Esophagus muscularis mucosa (tissue), 4 donors: ENCODE results near the gene RELL2. TPM values are rescaled to one million over a fixed set of nuclear protein-coding genes. Genes with fewer than 3 reads are reported as not detected.

Experiments
- DNase-seq: peaks from one replicate; pipeline ENCODE4 v3.0.0-alpha.2; 2017; ENCODE audit errors: extremely low spot score
- H3K27ac ChIP-seq, 4 donors: fragments of 200-600 bp; sonication (generic); replicated peaks in 1 of 4; 1 replicate in 3 of 4; 2 replicates in 1 of 4; pipeline ENCODE4 v1.5.1; 2016 to 2019; ENCODE audit warnings: mild to moderate bottlenecking in 1 of 4
- H3K27me3 ChIP-seq, 4 donors: fragments of 200-600 bp; sonication (generic); one replicate each; pipeline versions ENCODE4 v1.5.1 to v1.6.0; 2016 to 2019
- H3K36me3 ChIP-seq, 4 donors: fragments of 200-600 bp; sonication (generic); one replicate each; pipeline ENCODE4 v1.5.1; 2016 to 2019
- H3K4me1 ChIP-seq, 4 donors: fragments of 200-600 bp; sonication (generic); one replicate each; pipeline ENCODE4 v1.5.1; 2016 to 2019
- H3K4me3 ChIP-seq, 4 donors: fragments of 200-600 bp; sonication (generic); 1 replicate in 2 of 4; 2 replicates in 2 of 4; pipeline ENCODE4 v1.5.1; 2016 to 2019; ENCODE audit warnings: mild to moderate bottlenecking in 4 of 4, moderate library complexity in 1 of 4
- H3K9me3 ChIP-seq, 4 donors: fragments of 200-600 bp; sonication (generic); 1 replicate in 3 of 4; 2 replicates in 1 of 4; pipeline ENCODE4 v1.5.1; 2016 to 2019
- CTCF ChIP-seq, 3 experiments: fragments of 200-600 bp in 2 of 3; fragments of 450-650 bp in 1 of 3; sonication (generic) in 2 of 3; IDR thresholded peaks; one replicate each; pipeline ENCODE4 v1.5.1; 2017 to 2019; ENCODE audit warnings: antibody characterized with exemption in 3 of 3, mild to moderate bottlenecking in 2 of 3, moderate library complexity in 1 of 3
- EP300 ChIP-seq: sonication (generic); formaldehyde crosslinking; IDR thresholded peaks from one replicate; pipeline ENCODE4 v1.6.1; 2017; ENCODE audit warnings: antibody characterized with exemption
- POLR2A ChIP-seq: fragments of 450-650 bp; IDR thresholded peaks from one replicate; pipeline ENCODE4 v1.6.1; 2017; ENCODE audit warnings: antibody characterized with exemption, moderate library complexity, mild to moderate bottlenecking, low read depth
- POLR2AphosphoS5 ChIP-seq, 2 donors: sonication (generic); formaldehyde crosslinking; IDR thresholded peaks; one replicate each; pipeline ENCODE4 v1.6.1; 2017; ENCODE audit warnings: antibody characterized with exemption in 2 of 2
- WGBS: methylation state at CpG from one replicate; pipeline ENCODE4 v1.1.5; 2018; 5-methylcytosine and 5-hydroxymethylcytosine counted together
- intact Hi-C: fragments of 100-400 bp; cut with DNase I; formaldehyde crosslinking; loops from one replicate; pipeline ENCODE4 v1.15.1; 2023
- total RNA-seq, 4 donors: library from RNA; depleted of rRNA; stranded (reverse); fragments of >200 nt; gene quantifications; one replicate each; pipeline versions ENCODE4 v1.1.0 to v1.2.1, GENCODE V29; 2016

Gene RELL2
- total RNA-seq, 4 donors from 2014 or later, result 1.2 to 5.1 (median 2.6) TPM

- no peak for DNase-seq
- Histone ChIP-seq H3K36me3 (peaks cover 0 to 43% (median 11%) of the 10 kb centered on the region in 4 donors), H3K9me3 (no peaks in the 10 kb centered on the region), H3K27me3 (peaks cover 0 to 8% (median 0%) of the 10 kb centered on the region in 4 donors), H3K27ac (no peak overlapping the region), H3K4me3 (no peak overlapping the region), H3K4me1 (peaks cover 0 to 13% (median 11%) of the 10 kb centered on the region in 4 donors)
- 88% methylated on average over 4 of the region's 4 CpGs for WGBS
- intact Hi-C loops, result no loop called here
- TF ChIP-seq CTCF (IDR thresholded peaks at IDR 0.05) (no peak), POLR2AphosphoS5 (IDR thresholded peaks at IDR 0.05) (no peak), EP300 (no peak), POLR2A (no peak)
Measured at GRCh38 chr5:141675672-141676071, 38.9 kb downstream of the RELL2 start.

DNA sequence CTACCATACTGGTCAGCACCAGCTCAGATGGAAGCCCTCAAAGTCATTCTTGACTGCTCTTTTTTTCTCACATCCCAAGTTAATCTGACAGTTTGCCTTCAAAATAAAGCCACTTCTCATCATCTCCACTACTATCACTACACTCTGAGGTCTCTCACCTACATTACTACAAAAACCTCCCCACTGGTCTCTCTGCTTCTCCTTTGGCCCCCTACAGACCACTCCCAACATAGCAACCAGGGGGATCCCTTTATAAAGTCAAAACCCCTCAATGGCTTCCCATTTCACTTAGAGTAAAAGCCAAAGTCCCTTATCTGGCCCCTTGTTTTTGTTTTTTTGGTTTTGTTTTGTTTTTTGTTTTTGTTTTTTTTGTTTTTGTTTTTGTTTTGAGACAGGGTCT is 40.6 kb downstream of the RELL2 start:
- no peaks in the 10 kb centered on the region for H3K9me3 ChIP-seq
- H3K27ac ChIP-seq, result no peak overlapping the region
- H3K4me3 ChIP-seq, result no peak overlapping the region
- H3K4me1 ChIP-seq, result peaks cover 3 to 30% (median 28%) of the 10 kb centered on the region in 4 donors
- peaks cover 0 to 26% (median 3%) of the 10 kb centered on the region in 4 donors for H3K36me3 ChIP-seq
- H3K27me3 ChIP-seq, result peaks cover 0 to 12% (median 0%) of the 10 kb centered on the region in 4 donors
- DNase-seq, result no peak
- no peak for TF ChIP-seq CTCF (IDR thresholded peaks at IDR 0.05)
- no peak for TF ChIP-seq POLR2AphosphoS5 (IDR thresholded peaks at IDR 0.05)
- no peak for TF ChIP-seq EP300
- TF ChIP-seq POLR2A, result no peak
- intact Hi-C loops, result no loop called here

DNA sequence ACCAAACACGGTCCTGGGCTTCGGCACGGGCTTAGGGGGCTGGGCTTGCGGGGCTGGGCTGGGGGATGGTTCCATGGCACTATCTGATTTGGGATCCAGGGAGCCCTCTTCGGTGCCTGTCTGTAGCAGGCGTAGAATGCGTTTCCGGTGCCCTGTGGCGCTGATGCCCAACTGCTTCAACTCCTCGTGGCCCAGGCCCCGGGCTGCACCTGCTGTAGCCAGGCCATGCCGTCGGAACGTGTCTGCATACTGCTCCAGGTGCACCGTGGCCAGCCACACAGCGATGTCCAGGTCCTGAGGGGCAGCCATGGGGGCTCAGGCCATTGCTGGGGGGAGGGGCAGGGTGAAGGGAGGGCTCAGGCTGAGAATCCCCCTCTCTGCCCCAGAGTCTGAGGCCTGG is 43.4 kb downstream of the RELL2 start:
- TF ChIP-seq CTCF (IDR thresholded peaks at IDR 0.05), result no peak
- TF ChIP-seq POLR2AphosphoS5 (IDR thresholded peaks at IDR 0.05), result no peak
- no peak for TF ChIP-seq EP300
- no peak for TF ChIP-seq POLR2A
- Histone ChIP-seq H3K36me3 (peaks cover 0 to 17% (median 0%) of the 10 kb centered on the region in 4 donors), H3K9me3 (no peaks in the 10 kb centered on the region), H3K27me3 (peaks cover 0 to 12% (median 0%) of the 10 kb centered on the region in 4 donors), H3K4me1 (peaks cover 12 to 42% (median 33%) of the 10 kb centered on the region in 4 donors), H3K27ac (peak overlapping the region in 3 of 4 donors; percentile 2 to 53 (median 21)), H3K4me3 (peak overlapping the region in 2 of 4 donors; percentile 12 to 65)
- no peak for DNase-seq
- intact Hi-C loops, result no loop called here
- WGBS, result 94% methylated on average over 10 of the region's 16 CpGs

DNA sequence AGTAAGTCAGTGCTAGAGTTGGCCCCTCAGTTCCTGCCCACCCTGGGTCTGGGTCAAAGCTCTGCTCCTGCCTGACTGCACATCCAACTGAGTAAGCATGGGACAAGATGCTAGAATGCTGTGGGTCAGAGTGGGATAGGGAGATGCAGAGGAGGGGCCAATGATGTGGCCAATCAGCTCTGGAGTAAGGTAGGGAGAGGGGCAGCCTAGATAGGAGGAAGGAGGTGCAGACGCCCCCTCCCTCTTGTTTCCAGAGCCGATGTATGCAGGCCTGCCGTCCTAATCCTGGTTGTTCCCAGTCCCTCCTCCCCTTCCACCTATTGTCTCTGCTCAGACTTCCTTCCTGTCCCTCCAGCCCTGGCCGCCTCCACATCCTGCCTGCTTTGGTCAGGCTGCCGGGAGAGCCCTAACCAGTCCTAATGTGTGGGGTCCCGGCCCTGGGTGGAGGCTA is 44.0 kb downstream of the RELL2 start:
- Histone ChIP-seq H3K27me3 (peaks cover 0 to 12% (median 0%) of the 10 kb centered on the region in 4 donors), H3K27ac (peak overlapping the region; percentile 74 to 78 (median 76)), H3K4me3 (peak overlapping the region; percentile 59 to 65 (median 63)), H3K9me3 (no peaks in the 10 kb centered on the region), H3K36me3 (peaks cover 0 to 14% (median 0%) of the 10 kb centered on the region in 4 donors), H3K4me1 (peaks cover 12 to 42% (median 33%) of the 10 kb centered on the region in 4 donors)
- DNase-seq, result no peak
- WGBS, result 45% methylated on average over 6 of the region's 6 CpGs
- TF ChIP-seq EP300 (no peak), POLR2A (no peak), POLR2AphosphoS5 (IDR thresholded peaks at IDR 0.05) (peak; percentile 33 to 50)
- intact Hi-C loops, result no loop called here

DNA sequence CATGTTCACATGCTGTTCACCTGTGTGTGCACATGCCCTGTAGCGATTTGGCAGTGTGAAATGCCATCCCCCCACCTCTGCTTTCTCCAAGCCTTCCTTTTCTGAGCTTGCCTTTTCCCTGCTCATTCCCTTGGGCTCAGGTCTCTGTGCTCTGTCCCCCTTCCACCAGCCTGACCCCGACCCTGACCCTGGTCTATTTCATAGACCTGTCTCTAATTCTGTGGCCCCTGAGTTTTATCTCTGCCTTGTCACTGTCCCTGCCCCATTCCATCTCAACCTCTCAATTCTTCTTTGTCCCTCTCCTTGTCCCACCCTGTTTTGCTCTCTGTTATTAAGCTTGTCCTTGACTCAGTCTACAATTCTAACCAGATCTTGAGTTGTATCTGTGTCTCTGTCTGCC is 44.5 kb downstream of the RELL2 start:
- peaks cover 12 to 42% (median 33%) of the 10 kb centered on the region in 4 donors for H3K4me1 ChIP-seq
- WGBS, result 63% methylated on average over 2 of the region's 2 CpGs
- H3K9me3 ChIP-seq, result no peaks in the 10 kb centered on the region
- intact Hi-C loops, result no loop called here
- peaks cover 0 to 14% (median 0%) of the 10 kb centered on the region in 4 donors for H3K36me3 ChIP-seq
- TF ChIP-seq EP300, result no peak
- TF ChIP-seq POLR2AphosphoS5 (IDR thresholded peaks at IDR 0.05), result no peak
- TF ChIP-seq CTCF (IDR thresholded peaks at IDR 0.05), result no peak
- no peak for TF ChIP-seq POLR2A
- no peak for DNase-seq
- H3K27ac ChIP-seq, result peak overlapping the region; percentile 74 to 78 (median 76)
- H3K27me3 ChIP-seq, result peaks cover 0 to 12% (median 0%) of the 10 kb centered on the region in 4 donors
- H3K4me3 ChIP-seq, result peak overlapping the region; percentile 59 to 65 (median 63)
